GM13977 (cell line): ENCODE results near the gene ARL3.

Source experiments
- DNase-seq: peaks from one replicate; pipeline ENCODE4 v3.0.0; 2012; ENCODE audit warnings: low spot score
- in situ Hi-C: fragments of 300-500 bp; cut with MboI; formaldehyde crosslinking; loops from one replicate; pipeline ENCODE4 v1.12.0; 2022; ENCODE audit warnings: low sequenced_read_pairs, low pct_unique_long_range_greater_than_20kb, mixed read lengths, inconsistent platforms; ENCODE audit not compliant: unreplicated experiment
- TF ChIP-seq, protein P1 (sequence below): IDR thresholded peaks from 2 replicates; pipeline ENCODE4 v1.5.1; 2012; ENCODE audit warnings: mild to moderate bottlenecking, control low read depth; ENCODE audit not compliant: insufficient read depth; ENCODE audit errors: extremely low read depth, missing control alignments

ARL3 gene

DNA sequence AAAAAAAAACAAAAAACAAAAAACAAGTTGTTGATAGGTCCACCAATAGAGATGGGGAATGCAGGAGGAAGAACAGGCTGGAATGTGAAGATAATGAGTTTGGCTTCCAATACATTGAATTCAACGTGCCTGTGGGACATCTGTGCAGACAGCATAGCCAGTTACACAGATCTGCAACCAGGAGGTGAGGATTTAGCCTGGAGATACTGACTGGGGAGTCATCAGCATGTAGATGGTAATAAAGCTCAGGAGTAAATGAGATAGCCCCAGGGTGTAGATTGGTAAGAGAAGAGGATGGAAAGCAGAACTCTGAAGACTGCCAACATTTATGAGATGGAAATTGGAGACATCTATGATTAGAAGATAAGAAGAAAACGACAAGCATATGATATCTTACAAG, 74.7 kb downstream of the ARL3 start:
- TF ChIP-seq, protein P1, sequence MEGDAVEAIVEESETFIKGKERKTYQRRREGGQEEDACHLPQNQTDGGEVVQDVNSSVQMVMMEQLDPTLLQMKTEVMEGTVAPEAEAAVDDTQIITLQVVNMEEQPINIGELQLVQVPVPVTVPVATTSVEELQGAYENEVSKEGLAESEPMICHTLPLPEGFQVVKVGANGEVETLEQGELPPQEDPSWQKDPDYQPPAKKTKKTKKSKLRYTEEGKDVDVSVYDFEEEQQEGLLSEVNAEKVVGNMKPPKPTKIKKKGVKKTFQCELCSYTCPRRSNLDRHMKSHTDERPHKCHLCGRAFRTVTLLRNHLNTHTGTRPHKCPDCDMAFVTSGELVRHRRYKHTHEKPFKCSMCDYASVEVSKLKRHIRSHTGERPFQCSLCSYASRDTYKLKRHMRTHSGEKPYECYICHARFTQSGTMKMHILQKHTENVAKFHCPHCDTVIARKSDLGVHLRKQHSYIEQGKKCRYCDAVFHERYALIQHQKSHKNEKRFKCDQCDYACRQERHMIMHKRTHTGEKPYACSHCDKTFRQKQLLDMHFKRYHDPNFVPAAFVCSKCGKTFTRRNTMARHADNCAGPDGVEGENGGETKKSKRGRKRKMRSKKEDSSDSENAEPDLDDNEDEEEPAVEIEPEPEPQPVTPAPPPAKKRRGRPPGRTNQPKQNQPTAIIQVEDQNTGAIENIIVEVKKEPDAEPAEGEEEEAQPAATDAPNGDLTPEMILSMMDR = no peak
- in situ Hi-C loops = no loop called here
- no peak for DNase-seq

DNA sequence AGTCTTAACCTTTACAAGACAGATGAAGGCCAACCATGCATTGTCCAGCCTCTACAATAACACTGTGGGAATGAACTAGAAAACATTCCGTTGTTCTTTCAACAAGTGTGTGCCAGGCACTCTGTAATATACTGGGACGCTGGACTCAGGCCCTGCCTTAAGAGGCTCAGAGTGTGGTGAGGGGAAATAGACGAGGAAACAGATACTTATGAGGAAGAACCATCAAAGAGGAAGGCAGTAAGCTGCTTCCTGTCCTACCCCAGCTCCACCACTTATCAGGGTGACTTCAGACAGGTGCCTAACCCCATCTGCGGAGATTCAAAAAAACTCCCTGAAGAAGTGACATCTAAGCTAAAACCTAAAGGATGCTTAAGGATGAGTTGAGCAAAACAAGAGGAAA, 78.8 kb downstream of the ARL3 start:
- no peak for DNase-seq
- in situ Hi-C loops = no loop called here
- TF ChIP-seq, protein P1 = no peak

DNA sequence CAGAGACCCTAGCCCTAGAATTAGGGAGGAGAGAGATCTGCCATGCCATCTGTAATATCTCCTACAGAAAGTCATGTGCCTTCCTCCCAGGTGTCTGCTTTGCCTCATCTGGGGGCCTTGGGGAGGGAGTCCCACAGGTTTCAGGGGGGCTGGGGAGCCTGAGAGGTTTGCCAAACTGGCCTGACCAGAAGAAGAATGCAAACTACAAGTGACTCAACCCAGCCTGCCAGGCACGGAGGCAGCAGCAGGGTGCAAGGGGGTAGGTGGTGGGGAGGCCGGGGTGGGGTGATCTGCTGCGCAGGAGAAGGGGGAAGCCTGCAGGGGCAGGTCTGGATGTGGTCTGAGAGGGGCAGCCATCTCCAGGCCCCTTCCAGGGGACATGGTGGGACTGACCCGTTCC, 79.5 kb downstream of the ARL3 start:
- in situ Hi-C loops = no loop called here
- DNase-seq = no peak
- TF ChIP-seq, protein P1 = no peak

GRCh38 chr10:102633848-102634247, 80.3 kb downstream of the ARL3 start:
- TF ChIP-seq, protein P1 = no peak
- no peak for DNase-seq
- in situ Hi-C loops = no loop called here

- in situ Hi-C loops = no loop called here
- DNase-seq = no peak
- TF ChIP-seq, protein P1 = no peak
Measured at GRCh38 chr10:102633287-102633686, 80.9 kb downstream of the ARL3 start.

DNA sequence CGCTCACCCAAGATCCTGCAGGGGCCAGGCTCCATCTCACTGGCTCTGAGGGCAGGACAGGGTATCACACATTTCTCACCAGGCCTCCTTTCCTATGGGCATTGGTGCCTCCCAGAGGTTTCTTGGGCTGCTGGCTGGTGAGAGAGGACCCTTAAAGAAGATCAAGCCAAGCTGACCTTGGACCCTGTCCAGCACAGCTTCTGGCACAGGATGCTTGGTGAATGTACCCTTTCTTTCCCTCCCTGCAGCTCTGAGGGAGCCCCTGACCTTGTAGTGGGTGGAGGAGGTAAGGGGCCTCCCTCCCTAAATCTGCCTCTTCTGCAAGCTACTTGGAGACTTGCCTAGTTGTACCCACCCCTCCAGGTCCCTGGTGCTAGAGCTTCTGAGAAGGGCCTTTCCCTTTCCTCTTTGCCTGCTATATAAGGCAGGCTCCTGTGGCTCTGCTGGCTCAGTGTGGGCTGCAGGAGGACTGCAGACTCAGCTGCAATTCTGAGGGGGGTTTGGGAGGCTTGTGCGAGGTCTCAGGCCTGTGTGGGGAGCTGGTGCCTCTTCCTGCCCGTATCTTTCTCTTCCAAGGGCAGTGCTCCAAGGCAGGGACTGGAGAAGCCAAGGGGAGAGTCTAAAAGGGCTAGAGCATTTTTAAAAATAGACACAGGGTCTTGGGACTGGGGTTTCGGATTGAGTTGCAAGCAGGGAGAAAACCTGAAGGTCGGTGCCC, 81.6 kb downstream of the ARL3 start:
- in situ Hi-C loops = no loop called here

More for the DNA sequence above, 81.6 kb downstream of the ARL3 start:
- no peak for DNase-seq
- TF ChIP-seq, protein P1 = no peak
